PC-3 (cell line): ENCODE measurements around the gene ENG. TPM values are rescaled to one million over a fixed set of nuclear protein-coding genes. Genes with fewer than 3 reads are reported as not detected.

ENCODE experiments used
- ATAC-seq: fragments of 200-7000 bp; cut with Tn5 transposase; 2 replicates; pipeline ENCODE4 v1.9.1; 2020; ENCODE audit warnings: mild to moderate bottlenecking, moderate library complexity
- BruUV-seq: library from RNA; stranded (reverse); fragments of 400-500 nt; replicated peaks from 2 replicates; lab custom pipeline; 2021; lab: Mats Ljungman, UMichigan
- CTCF ChIA-PET: fragments of 300-600 bp; sonication (Branson Sonifier 250); formaldehyde crosslinking; loops from one replicate; lab custom pipeline; 2022; ENCODE audit warnings: antibody characterized with exemption; lab: Charles Lee
- POLR2A ChIA-PET: fragments of 300-600 bp; sonication (Branson Sonifier 250); formaldehyde crosslinking; loops from one replicate; lab custom pipeline; 2022; ENCODE audit warnings: antibody characterized with exemption; ENCODE audit not compliant: unreplicated experiment; lab: Charles Lee
- DNase-seq: peaks from one replicate; pipeline ENCODE4 v3.0.0-alpha.2; 2015
- H2AFZ ChIP-seq: fragments of 300-600 bp; sonication (generic); 2 replicates; pipeline ENCODE4 v1.6.0; 2016; ENCODE audit warnings: antibody characterized with exemption, low read length
- H3F3A ChIP-seq: fragments of 300-600 bp; sonication (generic); one replicate; pipeline ENCODE4 v1.6.0; 2017; ENCODE audit warnings: antibody characterized with exemption, low read length, control low read depth, mild to moderate bottlenecking; ENCODE audit not compliant: unreplicated experiment
- H3K27ac ChIP-seq: fragments of 300-600 bp; sonication (generic); 2 replicates; pipeline ENCODE4 v1.5.1; 2016; ENCODE audit warnings: mild to moderate bottlenecking, low read length
- H3K27me3 ChIP-seq: fragments of 300-600 bp; sonication (generic); 2 replicates; pipeline ENCODE4 v1.6.1; 2016; ENCODE audit warnings: low read length, mixed read lengths
- H3K36me3 ChIP-seq: fragments of 300-600 bp; sonication (generic); 2 replicates; pipeline ENCODE4 v1.6.1; 2016; ENCODE audit warnings: low read depth, mixed run types, low read length, mixed read lengths
- H3K4me1 ChIP-seq: fragments of 300-600 bp; sonication (generic); 2 replicates; pipeline ENCODE4 v1.5.1; 2016; ENCODE audit warnings: low read length; ENCODE audit not compliant: insufficient read depth
- H3K4me2 ChIP-seq: fragments of 300-600 bp; sonication (generic); 2 replicates; pipeline ENCODE4 v1.6.0; 2016; ENCODE audit warnings: low read length
- H3K4me3 ChIP-seq: fragments of 300-600 bp; sonication (generic); 2 replicates; pipeline ENCODE4 v1.5.1; 2016; ENCODE audit warnings: mild to moderate bottlenecking, low read length, mixed read lengths
- H3K79me2 ChIP-seq: fragments of 300-600 bp; sonication (generic); 2 replicates; pipeline ENCODE4 v1.6.1; 2017; ENCODE audit warnings: low read length, mixed read lengths
- H3K9ac ChIP-seq: fragments of 300-600 bp; sonication (generic); 2 replicates; pipeline ENCODE4 v1.6.0; 2016; ENCODE audit warnings: mild to moderate bottlenecking, low read length
- H3K9me2 ChIP-seq: fragments of 300-600 bp; sonication (generic); replicated peaks from 2 replicates; pipeline ENCODE4 v1.6.1; 2016; ENCODE audit warnings: mixed run types, low read length, mixed read lengths
- H3K9me3 ChIP-seq: fragments of 300-600 bp; sonication (generic); 2 replicates; pipeline ENCODE4 v1.6.1; 2016; ENCODE audit warnings: low read length, mixed read lengths
- H4K20me1 ChIP-seq: fragments of 300-600 bp; sonication (generic); 2 replicates; pipeline ENCODE4 v1.6.1; 2016; ENCODE audit warnings: low read length, mixed read lengths
- CTCF ChIP-seq: fragments of 300-600 bp; sonication (generic); conservative IDR thresholded peaks from 2 replicates; pipeline ENCODE4 v1.5.1; 2017; ENCODE audit warnings: antibody characterized with exemption, low read depth, mild to moderate bottlenecking, low read length
- EZH2 ChIP-seq: fragments of 300-600 bp; sonication (generic); IDR thresholded peaks from one replicate; pipeline ENCODE4 v1.6.1; 2017; ENCODE audit warnings: antibody characterized with exemption, mild to moderate bottlenecking, low read length; ENCODE audit not compliant: unreplicated experiment
- EZH2phosphoT487 ChIP-seq: fragments of 300-600 bp; sonication (generic); IDR thresholded peaks from 2 replicates; pipeline ENCODE4 v1.6.1; 2018; ENCODE audit warnings: mild to moderate bottlenecking, antibody characterized with exemption, low read length, borderline replicate concordance
- intact Hi-C: fragments of 100-400 bp; cut with micrococcal nuclease; formaldehyde crosslinking; loops from 2 replicates; pipeline ENCODE4 v1.9.0; 2023
- total RNA-seq: library from RNA; depleted of rRNA; stranded (reverse); fragments of >200 nt; gene quantifications from 2 replicates; pipeline ENCODE4 v1.2.3, GENCODE V29; 2014

ENG gene
- total RNA-seq, 1 experiment from 2014 or later: 1.1 TPM

DNA sequence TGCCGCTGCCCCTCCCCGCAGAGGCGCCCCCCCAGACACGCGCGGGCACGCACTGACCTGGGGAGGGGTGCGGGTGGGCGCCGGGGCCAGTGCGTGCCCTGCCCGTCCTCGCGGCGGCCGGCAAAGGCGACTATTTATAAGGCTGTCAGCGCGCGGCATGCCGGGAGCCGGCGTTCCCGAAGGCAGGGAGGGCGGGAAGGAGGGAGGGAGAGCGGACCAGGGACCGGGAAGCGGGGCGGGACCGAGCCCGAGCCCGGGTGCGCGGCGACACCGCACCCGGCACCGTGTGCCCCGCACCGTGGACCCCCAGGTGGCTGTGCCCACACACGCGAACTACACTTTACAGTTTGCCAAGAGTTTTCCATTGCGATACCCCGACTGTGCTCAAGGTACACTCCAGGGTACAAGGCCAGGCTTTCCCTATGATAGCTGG, 23.1 kb upstream of the ENG start, which contains the start of gene AK1:
AK1 (minus strand) TSS at position 110 of the 433 bp plus-strand sequence. CDS start 3,058 bp downstream, outside the sequence.
- intact Hi-C loops: loop anchor here (5.0 kb wide), 1 partner anchor 40 kb away; the partner anchor contains the start of gene ST6GALNAC4

DNA sequence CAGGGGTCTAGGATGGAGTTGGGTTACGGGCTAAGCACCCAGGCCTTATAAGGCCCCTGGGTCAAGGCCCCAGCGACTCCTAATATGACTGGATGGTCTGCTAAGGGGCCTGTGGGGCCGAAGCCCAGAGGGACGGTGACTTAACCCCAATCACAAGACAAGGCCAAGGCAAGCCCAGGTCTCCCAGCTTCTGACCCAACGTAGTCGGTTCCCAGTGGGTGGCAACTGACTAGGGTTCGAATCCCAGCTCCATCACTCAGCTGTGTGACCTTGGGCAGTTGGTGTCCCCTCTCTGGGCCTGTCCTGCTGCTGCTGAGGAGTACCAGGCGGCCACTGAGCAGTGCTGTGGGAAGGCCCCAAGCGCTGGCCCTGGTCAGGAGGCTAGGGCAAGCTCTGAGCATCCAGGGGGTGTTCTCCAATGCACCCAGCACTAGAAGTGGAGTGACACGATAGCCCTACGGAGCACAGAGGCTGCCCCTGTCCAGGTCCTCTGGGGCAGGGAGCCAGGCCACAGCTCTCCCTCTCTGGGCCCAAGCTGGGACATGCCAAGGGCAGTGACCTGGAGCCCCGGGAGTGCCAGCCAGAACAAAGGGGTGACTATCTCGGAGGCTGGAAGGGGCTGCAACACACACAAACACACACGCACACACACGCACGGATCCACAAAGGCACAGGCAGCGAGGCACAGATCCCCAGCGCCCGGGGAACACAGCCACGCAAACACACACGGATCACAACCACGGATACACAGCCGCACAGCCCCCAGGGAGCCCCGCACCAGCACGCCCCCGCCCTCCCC, 22.5 kb upstream of the ENG start:
- no peak overlapping the region for H3K27ac ChIP-seq
- BruUV-seq: TSS peak; percentile 80
- H3K4me3 ChIP-seq: peak overlapping the region; percentile 77
- H3K9me3 ChIP-seq: no peaks in the 10 kb centered on the region
- peak; percentile 25 for ATAC-seq
- H2AFZ ChIP-seq: peak overlapping the region; percentile 90
- peaks cover 16% of the 10 kb centered on the region for H3K79me2 ChIP-seq
- no peak for DNase-seq
- CTCF ChIA-PET: interaction anchor here (0.5 kb wide), 1 partner anchor 76 kb away, joined by 5 read pairs; no protein-coding TSS in a partner anchor
- peaks cover 17% of the 10 kb centered on the region for H3K4me1 ChIP-seq
- H3F3A ChIP-seq: no peaks in the 10 kb centered on the region
- H3K36me3 ChIP-seq: no peaks in the 10 kb centered on the region
- peak overlapping the region; percentile 94 for H3K4me2 ChIP-seq
- no peaks in the 10 kb centered on the region for H3K27me3 ChIP-seq
- no peak for TF ChIP-seq EZH2phosphoT487
- TF ChIP-seq CTCF: no peak
- TF ChIP-seq EZH2: no peak
- POLR2A ChIA-PET: interaction anchor here (0.7 kb wide), 1 partner anchor 76 kb away, joined by 3 read pairs; no protein-coding TSS in a partner anchor
- no peaks in the 10 kb centered on the region for H4K20me1 ChIP-seq
- intact Hi-C loops: loop anchor here (5.0 kb wide), 1 partner anchor 40 kb away; the partner anchor contains the start of gene ST6GALNAC4
- peak overlapping the region; percentile 71 for H3K9ac ChIP-seq
- no peaks in the 10 kb centered on the region for H3K9me2 ChIP-seq

More for the DNA sequence above, 23.1 kb upstream of the ENG start, which contains the start of gene AK1:
- ATAC-seq (peak; percentile 71), DNase-seq (peak; percentile 62)
- no peaks in the 10 kb centered on the region for H4K20me1 ChIP-seq
- no peak within 1 kb of the TSS for H3K27ac ChIP-seq
- TF ChIP-seq CTCF (no peak), EZH2phosphoT487 (no peak), EZH2 (no peak)
- POLR2A ChIA-PET: no interaction called here
- H3K4me2 ChIP-seq: peak within 1 kb of the TSS; percentile 94
- peaks cover 16% of the 10 kb centered on the region for H3K79me2 ChIP-seq
- CTCF ChIA-PET: interaction anchor here (0.5 kb wide), 1 partner anchor 76 kb away, joined by 5 read pairs; no protein-coding TSS in a partner anchor
- H3K4me3 ChIP-seq: peak within 1 kb of the TSS; percentile 77
- peaks cover 17% of the 10 kb centered on the region for H3K4me1 ChIP-seq
- no peaks in the 10 kb centered on the region for H3F3A ChIP-seq
- H3K9me2 ChIP-seq: no peaks in the 10 kb centered on the region
- BruUV-seq: no TSS peak
- no peaks in the 10 kb centered on the region for H3K27me3 ChIP-seq
- H3K9ac ChIP-seq: peak within 1 kb of the TSS; percentile 71
- H2AFZ ChIP-seq: peak within 1 kb of the TSS; percentile 90
- H3K9me3 ChIP-seq: no peaks in the 10 kb centered on the region
- no peaks in the 10 kb centered on the region for H3K36me3 ChIP-seq
